DMS53 treated with DMSO at 0.1 percent for 48 hours (cell line): ENCODE measurements around the gene DENND5A.

Experiments
- DNase-seq: peaks from one replicate; lab custom pipeline; 2025; ENCODE audit not compliant: unreplicated experiment; lab: John Stamatoyannopoulos, UW

Gene DENND5A

GRCh38 chr11:9141186-9141585 is 124.0 kb downstream of the DENND5A start:
- DNase-seq: no peak

GRCh38 chr11:9139628-9140357 is 125.4 kb downstream of the DENND5A start:
- no peak for DNase-seq

GRCh38 chr11:9138612-9139579 is 126.3 kb downstream of the DENND5A start:
- peak; percentile 96 for DNase-seq

GRCh38 chr11:9138133-9138453 is 127.1 kb downstream of the DENND5A start:
- DNase-seq: peak; percentile 89

GRCh38 chr11:9137293-9138132 is 127.6 kb downstream of the DENND5A start:
- DNase-seq: peak; percentile 89

GRCh38 chr11:9136741-9137140 is 128.4 kb downstream of the DENND5A start:
- no peak for DNase-seq

- no peak for DNase-seq
Measured at GRCh38 chr11:9133956-9134355, 131.2 kb downstream of the DENND5A start.

- DNase-seq: no peak
Measured at GRCh38 chr11:9132203-9132878, 132.8 kb downstream of the DENND5A start.

- no peak for DNase-seq
Measured at GRCh38 chr11:9130297-9130696, 134.9 kb downstream of the DENND5A start.

- peak; percentile 7 for DNase-seq
Measured at GRCh38 chr11:9126636-9127035, 138.5 kb downstream of the DENND5A start.

- DNase-seq: no peak
Measured at GRCh38 chr11:9125185-9125886, 139.8 kb downstream of the DENND5A start.

GRCh38 chr11:9123595-9124304 is 141.4 kb downstream of the DENND5A start:
- no peak for DNase-seq

GRCh38 chr11:9121469-9121796 is 143.7 kb downstream of the DENND5A start:
- DNase-seq: no peak

GRCh38 chr11:9120664-9121468 is 144.3 kb downstream of the DENND5A start:
- DNase-seq: no peak

- DNase-seq: no peak
Measured at GRCh38 chr11:9118277-9118676, 146.9 kb downstream of the DENND5A start.

- DNase-seq: no peak
Measured at GRCh38 chr11:9112075-9112474, 153.1 kb downstream of the DENND5A start.

GRCh38 chr11:9109858-9110731 is 155.1 kb downstream of the DENND5A start:
- no peak for DNase-seq

- DNase-seq: no peak
Measured at GRCh38 chr11:9104580-9104979, 160.6 kb downstream of the DENND5A start.
